PC-9 (cell line): ENCODE measurements around the gene TEAD3. TPM values are rescaled to one million over a fixed set of nuclear protein-coding genes. Genes with fewer than 3 reads are reported as not detected.

Experiments
- BruUV-seq: library from RNA; stranded (reverse); fragments of 400-500 nt; replicated peaks from 2 replicates; lab custom pipeline; 2021; lab: Mats Ljungman, UMichigan
- CTCF ChIA-PET: fragments of 300-600 bp; sonication (Branson Sonifier 250); formaldehyde crosslinking; loops from one replicate; lab custom pipeline; 2022; ENCODE audit warnings: antibody characterized with exemption; lab: Charles Lee
- POLR2A ChIA-PET: fragments of 300-600 bp; sonication (Branson Sonifier 250); formaldehyde crosslinking; loops from one replicate; lab custom pipeline; 2022; ENCODE audit warnings: antibody characterized with exemption; ENCODE audit not compliant: unreplicated experiment; lab: Charles Lee
- DNase-seq, 2 experiments: peaks; one replicate each; pipeline versions ENCODE4 v3.0.0 to v3.0.0-alpha.2; 2015 to 2022; ENCODE audit warnings: mixed read lengths in 1 of 2
- H2AFZ ChIP-seq: fragments of 200-600 bp; sonication (generic); 2 replicates; pipeline ENCODE4 v1.8.1; 2017; ENCODE audit warnings: antibody characterized with exemption
- H3F3A ChIP-seq: fragments of 200-600 bp; sonication (generic); 2 replicates; pipeline ENCODE4 v1.8.1; 2017; ENCODE audit warnings: antibody characterized with exemption, mild to moderate bottlenecking, low read depth; ENCODE audit not compliant: insufficient read depth
- H3K27ac ChIP-seq: fragments of 200-600 bp; sonication (generic); 2 replicates; pipeline ENCODE4 v1.6.1; 2016; ENCODE audit warnings: mixed run types
- H3K27me3 ChIP-seq: fragments of 200-600 bp; sonication (generic); 2 replicates; pipeline ENCODE4 v1.6.1; 2016; ENCODE audit warnings: low read depth, mixed run types; ENCODE audit not compliant: insufficient read depth
- H3K36me3 ChIP-seq: fragments of 200-600 bp; sonication (generic); 2 replicates; pipeline ENCODE4 v1.6.1; 2016; ENCODE audit warnings: low read depth, mixed run types
- H3K4me1 ChIP-seq: fragments of 200-600 bp; sonication (generic); replicated peaks from 2 replicates; pipeline ENCODE4 v1.6.1; 2016; ENCODE audit warnings: mixed run types; ENCODE audit not compliant: insufficient read depth
- H3K4me2 ChIP-seq: fragments of 200-600 bp; sonication (generic); 2 replicates; pipeline ENCODE4 v1.6.1; 2017; ENCODE audit warnings: mixed run types
- H3K4me3 ChIP-seq: fragments of 200-600 bp; sonication (generic); 2 replicates; pipeline ENCODE4 v1.6.1; 2016; ENCODE audit warnings: mixed run types
- H3K79me2 ChIP-seq: fragments of 200-600 bp; sonication (generic); 2 replicates; pipeline ENCODE4 v1.6.1; 2017; ENCODE audit warnings: low read depth, mixed run types
- H3K9me2 ChIP-seq: fragments of 200-600 bp; sonication (generic); 2 replicates; pipeline ENCODE4 v1.8.1; 2017; ENCODE audit warnings: mild to moderate bottlenecking; ENCODE audit not compliant: insufficient read depth
- H3K9me3 ChIP-seq: fragments of 200-600 bp; sonication (generic); 2 replicates; pipeline ENCODE4 v1.8.1; 2016; ENCODE audit warnings: low read depth; ENCODE audit not compliant: insufficient read depth
- H4K20me1 ChIP-seq: fragments of 200-600 bp; sonication (generic); 2 replicates; pipeline ENCODE4 v1.8.1; 2017; ENCODE audit not compliant: insufficient read depth
- EZH2 ChIP-seq: fragments of 200-600 bp; sonication (generic); IDR thresholded peaks from 2 replicates; pipeline ENCODE4 v1.8.0; 2017; ENCODE audit warnings: antibody characterized with exemption, low read depth
- intact Hi-C: fragments of 100-400 bp; cut with micrococcal nuclease; formaldehyde crosslinking; loops from one replicate; pipeline ENCODE4 v1.10.0; 2022; ENCODE audit not compliant: unreplicated experiment
- total RNA-seq: library from RNA; stranded (reverse); gene quantifications from 2 replicates; pipeline ENCODE4 v1.2.3, GENCODE V29; 2021
- TF ChIP-seq, protein P1 (sequence below): fragments of 200-600 bp; sonication (generic); conservative IDR thresholded peaks from 2 replicates; pipeline ENCODE4 v1.6.1; 2017; ENCODE audit warnings: mixed run types, antibody characterized with exemption, mild to moderate bottlenecking, moderate library complexity

TEAD3 gene
- total RNA-seq, 1 experiment from 2014 or later: 40.1 TPM

DNA sequence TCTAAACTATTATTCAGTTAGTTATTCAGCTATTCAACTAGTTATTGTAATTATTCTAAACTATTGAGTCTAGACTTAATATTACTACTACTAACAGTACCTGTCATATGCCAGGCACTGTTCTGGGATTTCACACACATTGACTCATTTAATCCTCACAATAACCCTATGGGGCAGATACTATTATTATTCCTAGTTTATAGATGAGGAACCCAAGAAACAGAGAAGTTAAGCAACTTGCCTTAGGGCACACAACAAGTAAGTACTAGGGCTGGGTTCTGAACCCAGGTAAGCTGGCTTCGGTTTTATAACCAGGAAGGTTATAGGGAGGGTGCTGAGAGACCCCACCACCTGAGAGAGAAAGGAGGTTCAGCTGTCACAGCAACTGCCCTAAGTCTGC lies 7.8 kb downstream of the TEAD3 start:
- ChIA-PET CTCF (no interaction called here), POLR2A (no interaction called here)
- H3K79me2 ChIP-seq: peaks cover 65% of the 10 kb centered on the region
- intact Hi-C loops: no loop called here
- no peaks in the 10 kb centered on the region for H3K36me3 ChIP-seq
- no peaks in the 10 kb centered on the region for H3K9me3 ChIP-seq
- H3K4me2 ChIP-seq: no peak overlapping the region
- no peaks in the 10 kb centered on the region for H3K9me2 ChIP-seq
- H3F3A ChIP-seq: peaks cover 45% of the 10 kb centered on the region
- H3K27me3 ChIP-seq: no peaks in the 10 kb centered on the region
- no peak for TF ChIP-seq EZH2
- TF ChIP-seq, protein P1, sequence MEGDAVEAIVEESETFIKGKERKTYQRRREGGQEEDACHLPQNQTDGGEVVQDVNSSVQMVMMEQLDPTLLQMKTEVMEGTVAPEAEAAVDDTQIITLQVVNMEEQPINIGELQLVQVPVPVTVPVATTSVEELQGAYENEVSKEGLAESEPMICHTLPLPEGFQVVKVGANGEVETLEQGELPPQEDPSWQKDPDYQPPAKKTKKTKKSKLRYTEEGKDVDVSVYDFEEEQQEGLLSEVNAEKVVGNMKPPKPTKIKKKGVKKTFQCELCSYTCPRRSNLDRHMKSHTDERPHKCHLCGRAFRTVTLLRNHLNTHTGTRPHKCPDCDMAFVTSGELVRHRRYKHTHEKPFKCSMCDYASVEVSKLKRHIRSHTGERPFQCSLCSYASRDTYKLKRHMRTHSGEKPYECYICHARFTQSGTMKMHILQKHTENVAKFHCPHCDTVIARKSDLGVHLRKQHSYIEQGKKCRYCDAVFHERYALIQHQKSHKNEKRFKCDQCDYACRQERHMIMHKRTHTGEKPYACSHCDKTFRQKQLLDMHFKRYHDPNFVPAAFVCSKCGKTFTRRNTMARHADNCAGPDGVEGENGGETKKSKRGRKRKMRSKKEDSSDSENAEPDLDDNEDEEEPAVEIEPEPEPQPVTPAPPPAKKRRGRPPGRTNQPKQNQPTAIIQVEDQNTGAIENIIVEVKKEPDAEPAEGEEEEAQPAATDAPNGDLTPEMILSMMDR: no peak
- H3K4me1 ChIP-seq: peaks cover 78% of the 10 kb centered on the region
- no peak for DNase-seq
- no peak overlapping the region for H2AFZ ChIP-seq
- peaks cover 14% of the 10 kb centered on the region; the same call in 1 of the 2 replicates for H4K20me1 ChIP-seq
- no peak overlapping the region for H3K4me3 ChIP-seq
- BruUV-seq: no TSS peak
- peak overlapping the region; percentile 26; the same call in 1 of the 2 replicates for H3K27ac ChIP-seq

DNA sequence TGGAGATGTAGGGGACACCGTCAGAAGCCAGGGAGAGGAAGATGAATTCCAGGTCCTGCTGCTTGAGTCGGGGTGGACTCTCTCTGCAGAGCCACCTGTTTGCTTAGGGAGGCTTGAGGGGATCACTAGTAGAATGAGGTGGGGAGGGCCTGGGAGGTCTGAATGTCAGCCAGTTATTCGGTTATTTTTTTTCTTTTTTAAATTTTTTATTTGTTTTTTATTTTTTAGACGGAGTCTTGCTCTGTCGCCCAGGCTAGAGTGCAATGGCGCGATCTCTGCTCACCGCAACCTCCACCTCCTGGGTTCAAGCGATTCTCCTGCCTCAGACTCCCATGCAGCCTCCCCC lies 8.4 kb downstream of the TEAD3 start:
- Histone ChIP-seq H3K79me2 (peaks cover 59% of the 10 kb centered on the region), H3K9me2 (no peaks in the 10 kb centered on the region), H3K4me1 (peaks cover 80% of the 10 kb centered on the region), H3K4me3 (no peak overlapping the region), H3K27me3 (no peaks in the 10 kb centered on the region), H2AFZ (no peak overlapping the region), H3K9me3 (no peaks in the 10 kb centered on the region), H4K20me1 (peaks cover 14% of the 10 kb centered on the region; the same call in 1 of the 2 replicates), H3K36me3 (no peaks in the 10 kb centered on the region), H3K27ac (peak overlapping the region; percentile 99), H3F3A (peaks cover 45% of the 10 kb centered on the region), H3K4me2 (peak overlapping the region; percentile 98)
- DNase-seq: no peak
- BruUV-seq: no TSS peak
- TF ChIP-seq, protein P1: no peak
- no peak for TF ChIP-seq EZH2
- POLR2A ChIA-PET: interaction anchor here (0.5 to 0.6 kb wide), 2 partner anchors 102 to 1043 kb away, joined by 3 to 7 read pairs; no protein-coding TSS in a partner anchor
- CTCF ChIA-PET: no interaction called here
- intact Hi-C loops: no loop called here

DNA sequence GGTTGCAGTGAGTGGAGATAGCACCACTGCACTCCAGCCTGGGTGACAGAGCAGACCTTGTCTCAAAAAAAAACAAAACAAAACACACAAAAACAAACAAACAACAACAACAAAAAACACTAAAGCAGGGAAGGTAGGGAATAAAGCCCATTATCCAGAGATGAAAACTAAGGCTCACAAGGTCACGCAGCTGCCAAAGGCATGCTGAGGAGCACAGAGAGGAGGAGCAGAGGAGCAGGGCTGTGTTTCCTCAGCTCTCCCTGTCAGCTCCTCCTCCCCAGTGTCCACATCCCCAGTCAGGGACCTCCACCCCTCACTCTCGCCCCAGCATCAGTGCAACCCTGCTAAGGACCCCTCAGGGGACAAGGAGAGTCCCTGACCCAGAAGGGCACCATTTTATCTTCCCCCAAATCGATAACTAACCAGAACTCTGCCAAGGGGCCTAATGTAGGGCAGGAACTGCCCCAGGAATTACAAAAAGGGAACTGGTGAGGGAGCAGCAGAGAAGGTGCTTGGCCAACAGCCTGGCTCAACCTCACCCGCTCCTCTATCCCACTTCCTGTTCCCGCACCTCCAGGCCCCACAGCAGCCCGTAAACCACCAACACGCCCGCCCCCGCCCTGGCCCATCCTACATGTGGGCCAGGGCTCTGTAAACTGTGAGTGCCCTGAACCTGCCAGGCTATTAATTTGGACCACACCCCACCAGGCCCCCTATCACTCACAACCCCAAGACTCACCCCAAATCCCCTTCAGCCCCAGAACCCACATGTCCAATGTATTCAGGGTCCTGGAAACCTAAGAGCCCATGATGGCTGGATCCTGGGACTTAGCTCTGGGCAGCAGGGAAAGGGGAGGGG lies 9.0 kb downstream of the TEAD3 start:
- Histone ChIP-seq H3K27ac (peak overlapping the region; percentile 99), H2AFZ (no peak overlapping the region), H3K27me3 (no peaks in the 10 kb centered on the region), H3K9me2 (no peaks in the 10 kb centered on the region), H3K4me1 (peaks cover 78% of the 10 kb centered on the region), H4K20me1 (peaks cover 14% of the 10 kb centered on the region; the same call in 1 of the 2 replicates), H3K4me2 (peak overlapping the region; percentile 98), H3K4me3 (no peak overlapping the region), H3K79me2 (peaks cover 53% of the 10 kb centered on the region), H3K36me3 (no peaks in the 10 kb centered on the region), H3K9me3 (no peaks in the 10 kb centered on the region), H3F3A (peaks cover 45% of the 10 kb centered on the region)
- TF ChIP-seq EZH2: no peak
- TF ChIP-seq, protein P1: no peak
- DNase-seq: peak; percentile 62 to 66
- intact Hi-C loops: no loop called here
- CTCF ChIA-PET: no interaction called here
- no TSS peak for BruUV-seq
- POLR2A ChIA-PET: interaction anchor here (0.5 to 0.6 kb wide), 2 partner anchors 103 to 1042 kb away, joined by 3 to 7 read pairs; no protein-coding TSS in a partner anchor
